Measurements from ENCODE around the gene MARCHF11. TPM values are rescaled to one million over a fixed set of nuclear protein-coding genes. Genes with fewer than 3 reads are reported as not detected.

Gene MARCHF11
- total RNA-seq, 1 donor from 2014 or later = not detected

- no peak for DNase-seq (ENCODE audit: low read depth)
Observed at GRCh38 chr5:16057277-16057676, 122.3 kb downstream of the MARCHF11 start.

GRCh38 chr5:16051246-16051755, 128.3 kb downstream of the MARCHF11 start:
- DNase-seq (ENCODE audit: low read depth) = no peak

DNA sequence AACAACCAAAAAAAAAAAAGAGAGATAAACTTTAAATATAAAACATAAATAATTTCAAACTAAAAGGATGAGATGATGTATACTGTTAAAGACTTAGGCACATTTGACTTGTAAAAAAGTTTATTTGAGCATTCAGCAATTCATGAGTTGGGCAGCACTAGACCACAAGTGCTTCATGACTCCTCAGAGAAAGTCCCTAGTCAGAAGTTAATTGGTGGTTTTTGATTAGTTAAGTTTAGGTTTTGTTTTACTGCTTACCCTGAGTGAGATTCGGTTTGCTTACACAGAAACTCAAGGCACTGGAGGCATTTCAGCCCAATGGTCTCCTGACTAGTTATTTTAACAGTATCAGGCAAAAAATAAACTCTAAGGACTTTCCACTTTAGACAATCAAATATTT, 129.2 kb downstream of the MARCHF11 start:
- DNase-seq (ENCODE audit: low read depth) = no peak

- no peak for DNase-seq (ENCODE audit: low read depth)
Observed at GRCh38 chr5:16049761-16050160, 129.8 kb downstream of the MARCHF11 start.

DNA sequence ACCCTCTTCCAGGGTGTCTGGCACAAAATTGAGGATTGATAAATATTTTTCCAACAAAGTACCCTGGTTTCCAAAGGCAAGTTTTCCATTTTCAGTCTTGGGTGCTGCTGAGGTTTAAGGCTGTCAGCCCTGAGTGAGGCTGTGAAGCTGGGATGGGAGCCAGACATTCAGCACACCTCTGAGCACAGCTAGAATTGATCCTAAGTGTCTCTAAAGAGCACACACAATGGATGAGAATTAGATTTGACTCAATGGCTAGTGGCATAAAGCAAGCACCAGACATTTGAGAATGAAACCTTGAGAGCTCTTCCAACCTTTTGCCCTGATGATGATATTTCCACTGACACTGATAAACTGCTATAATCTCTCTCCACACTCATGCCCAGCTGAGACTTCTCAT, 131.5 kb downstream of the MARCHF11 start:
- no peak for DNase-seq (ENCODE audit: low read depth)

DNA sequence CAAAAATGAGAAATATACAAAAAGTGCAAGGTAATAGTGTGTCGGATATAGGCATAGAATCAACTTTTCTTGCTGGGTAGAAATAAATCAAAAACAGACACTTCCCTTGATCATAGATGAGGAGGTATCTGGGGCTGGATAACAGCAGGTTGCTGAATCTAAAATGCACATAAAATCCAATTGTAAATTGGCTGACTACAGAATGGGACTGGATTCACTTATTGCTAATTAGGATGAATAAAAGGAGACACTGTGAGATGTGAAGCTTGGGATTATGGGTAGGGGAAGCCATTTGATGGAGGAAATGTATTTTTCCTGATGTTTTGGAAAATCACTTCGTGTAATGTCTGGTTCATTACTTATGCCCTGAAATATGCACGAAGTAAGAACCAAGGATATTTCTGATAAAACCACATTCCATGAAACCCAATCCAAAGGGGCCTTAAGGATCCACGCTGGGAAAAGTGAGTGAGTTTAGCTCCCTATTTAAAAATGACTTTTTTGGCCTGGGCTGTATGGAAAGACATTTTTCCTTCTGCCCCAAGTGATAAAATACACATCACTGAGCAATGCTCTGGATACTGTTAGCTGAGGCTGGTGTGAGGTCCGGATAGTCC, 136.1 kb downstream of the MARCHF11 start:
- no peak for DNase-seq (ENCODE audit: low read depth)

- no peak for DNase-seq (ENCODE audit: low read depth)
Observed at GRCh38 chr5:16037121-16037845, 142.3 kb downstream of the MARCHF11 start.

- no peak for DNase-seq (ENCODE audit: low read depth)
Observed at GRCh38 chr5:16034319-16035001, 145.1 kb downstream of the MARCHF11 start.

DNA sequence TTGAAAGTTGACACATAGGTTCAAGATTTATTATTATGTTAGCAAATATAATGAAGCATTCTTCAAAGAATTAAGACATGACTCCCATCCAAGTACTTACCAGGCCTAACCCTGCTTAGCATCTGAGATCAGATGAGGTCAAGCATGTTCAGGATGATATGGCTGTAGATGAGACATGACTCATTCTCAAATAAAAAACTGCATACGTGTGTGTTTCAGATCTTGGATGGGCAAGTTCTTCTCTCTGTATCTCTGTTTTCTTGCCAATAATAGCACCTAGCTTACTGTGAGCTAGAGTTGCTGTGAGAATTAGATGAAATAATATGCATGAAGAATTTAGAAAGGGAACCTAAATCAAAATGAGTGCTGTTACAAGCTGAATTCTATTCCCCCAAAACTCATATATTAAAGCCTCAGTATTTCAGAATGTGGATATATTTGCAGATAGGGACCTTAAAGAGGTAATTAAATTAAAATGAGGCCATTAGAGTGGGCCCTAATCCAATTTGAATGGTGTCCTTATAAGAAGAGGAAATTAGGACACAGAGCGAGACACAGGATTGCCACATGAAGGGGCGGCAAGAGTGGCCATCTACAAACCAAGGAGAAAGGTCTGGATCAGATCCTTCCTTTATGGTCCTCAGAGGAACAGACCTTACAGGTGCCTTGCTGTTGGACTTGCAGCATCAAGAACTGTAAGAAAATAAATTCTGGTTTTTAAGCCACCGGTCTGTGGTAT, 146.2 kb downstream of the MARCHF11 start:
- DNase-seq (ENCODE audit: low read depth) = no peak

GRCh38 chr5:16028708-16029107, 150.9 kb downstream of the MARCHF11 start:
- no peak for DNase-seq (ENCODE audit: low read depth)

GRCh38 chr5:16025681-16026080, 153.9 kb downstream of the MARCHF11 start:
- no peak for DNase-seq (ENCODE audit: low read depth)

DNA sequence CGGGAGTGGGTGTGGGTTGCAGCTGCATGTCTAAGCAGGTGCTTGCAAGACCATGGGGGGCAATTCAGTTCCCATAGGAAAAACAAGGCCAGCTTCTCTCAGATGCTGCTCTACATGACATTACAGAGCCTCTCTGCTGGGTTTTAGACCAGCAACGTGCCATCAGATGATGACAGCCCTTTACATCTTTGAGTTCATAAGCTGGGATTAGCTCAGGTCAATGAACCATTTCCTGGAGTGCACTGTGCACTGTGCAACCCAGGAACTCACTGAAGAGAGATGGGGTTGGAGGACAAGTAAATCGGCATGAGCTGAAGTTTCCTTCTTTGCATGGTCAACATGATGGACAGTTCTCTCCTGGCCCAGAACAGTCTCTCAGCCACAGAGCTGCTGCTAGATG, 160.6 kb downstream of the MARCHF11 start:
- DNase-seq (ENCODE audit: low read depth) = no peak

- DNase-seq (ENCODE audit: low read depth) = no peak
Observed at GRCh38 chr5:16017720-16018119, 161.9 kb downstream of the MARCHF11 start.
